OCI-LY7 (cell line): ENCODE measurements around the gene FRMD3. TPM values are rescaled to one million over a fixed set of nuclear protein-coding genes. Genes with fewer than 3 reads are reported as not detected.

Experiments
- BruUV-seq: library from RNA; stranded (reverse); fragments of 400-500 nt; replicated peaks from 2 replicates; lab custom pipeline; 2021; lab: Mats Ljungman, UMichigan
- CTCF ChIA-PET: fragments of 300-600 bp; sonication (Branson Sonifier 250); formaldehyde crosslinking; loops from one replicate; lab custom pipeline; 2022; ENCODE audit warnings: antibody characterized with exemption; ENCODE audit not compliant: unreplicated experiment; lab: Charles Lee
- POLR2A ChIA-PET: fragments of 300-600 bp; sonication (Branson Sonifier 250); formaldehyde crosslinking; loops from one replicate; lab custom pipeline; 2022; ENCODE audit warnings: antibody characterized with exemption; lab: Charles Lee
- DNase-seq: peaks from one replicate; pipeline ENCODE4 v3.0.0-alpha.2; 2015; ENCODE audit warnings: low spot score
- H2AFZ ChIP-seq: fragments of 200-600 bp; sonication (generic), shearing (Covaris generic); 2 replicates; pipeline ENCODE4 v1.6.1; 2014; ENCODE audit warnings: mild to moderate bottlenecking, antibody characterized with exemption, low read length, moderate library complexity
- H3K27ac ChIP-seq: fragments of 200-600 bp; sonication (generic); 2 replicates; pipeline ENCODE4 v1.5.1; 2014; ENCODE audit warnings: mixed run types, low read depth, mild to moderate bottlenecking, moderate library complexity, low read length, inconsistent platforms; ENCODE audit not compliant: poor library complexity, severe bottlenecking
- H3K36me3 ChIP-seq: fragments of 200-600 bp; sonication (generic); 2 replicates; pipeline ENCODE4 v1.6.1; 2014; ENCODE audit warnings: mild to moderate bottlenecking, antibody characterized with exemption, low read length, moderate library complexity, mixed read lengths; ENCODE audit not compliant: insufficient read depth
- H3K4me1 ChIP-seq: fragments of 200-600 bp; sonication (generic); 2 replicates; pipeline ENCODE4 v1.5.1; 2014; ENCODE audit warnings: mild to moderate bottlenecking, low read length; ENCODE audit not compliant: insufficient read depth, poor library complexity, severe bottlenecking
- H3K4me2 ChIP-seq: fragments of 200-600 bp; sonication (generic); 2 replicates; pipeline ENCODE4 v1.6.1; 2014; ENCODE audit warnings: mild to moderate bottlenecking, low read length
- H3K4me3 ChIP-seq: fragments of 200-600 bp; sonication (generic); 2 replicates; pipeline ENCODE4 v1.5.1; 2014; ENCODE audit warnings: mild to moderate bottlenecking, low read depth, low read length; ENCODE audit not compliant: poor library complexity, severe bottlenecking
- H3K79me2 ChIP-seq: fragments of 200-600 bp; sonication (generic); 2 replicates; pipeline ENCODE4 v1.6.1; 2016; ENCODE audit warnings: low read depth, mild to moderate bottlenecking, low read length, moderate library complexity, mixed read lengths; ENCODE audit not compliant: insufficient read depth
- H3K9me2 ChIP-seq: fragments of 200-600 bp; sonication (generic); 2 replicates; pipeline ENCODE4 v1.6.1; 2016; ENCODE audit warnings: mild to moderate bottlenecking, low read length, mixed read lengths; ENCODE audit not compliant: insufficient read depth
- H3K9me3 ChIP-seq: fragments of 200-600 bp; sonication (generic); 2 replicates; pipeline ENCODE4 v1.6.1; 2014; ENCODE audit warnings: mild to moderate bottlenecking, mixed run types, low read length, mixed read lengths
- H4K20me1 ChIP-seq: fragments of 200-600 bp; sonication (generic); 2 replicates; pipeline ENCODE4 v1.6.1; 2014; ENCODE audit warnings: mild to moderate bottlenecking, antibody characterized with exemption, low read length, moderate library complexity, mixed read lengths; ENCODE audit not compliant: insufficient read depth
- EZH2phosphoT487 ChIP-seq: fragments of 200-600 bp; sonication (generic); IDR thresholded peaks from 2 replicates; pipeline ENCODE4 v1.6.1; 2018; ENCODE audit warnings: low read depth, borderline replicate concordance, mild to moderate bottlenecking, mixed run types, antibody characterized with exemption, low read length, moderate library complexity, mixed read lengths
- intact Hi-C: fragments of 100-400 bp; cut with micrococcal nuclease; formaldehyde crosslinking; loops from one replicate; pipeline ENCODE4 v1.10.0; 2022; ENCODE audit not compliant: unreplicated experiment
- total RNA-seq, 2 experiments: library from RNA; depleted of rRNA in 1 of 2; stranded (reverse); fragments of >200 nt in 1 of 2; shearing (Covaris generic) in 1 of 2; gene quantifications; 2 replicates each; pipeline ENCODE4 v1.2.3, GENCODE V29; 2014 to 2022
- TF ChIP-seq, protein P1 (sequence below): fragments of 200-600 bp; sonication (generic); conservative IDR thresholded peaks from 2 replicates; pipeline ENCODE4 v1.5.1; 2014; ENCODE audit warnings: mild to moderate bottlenecking, antibody characterized with exemption, low read length, moderate library complexity, mixed read lengths

FRMD3 gene
- total RNA-seq, 2 experiments from 2014 or later, result 0.48 to 1.4 TPM

DNA sequence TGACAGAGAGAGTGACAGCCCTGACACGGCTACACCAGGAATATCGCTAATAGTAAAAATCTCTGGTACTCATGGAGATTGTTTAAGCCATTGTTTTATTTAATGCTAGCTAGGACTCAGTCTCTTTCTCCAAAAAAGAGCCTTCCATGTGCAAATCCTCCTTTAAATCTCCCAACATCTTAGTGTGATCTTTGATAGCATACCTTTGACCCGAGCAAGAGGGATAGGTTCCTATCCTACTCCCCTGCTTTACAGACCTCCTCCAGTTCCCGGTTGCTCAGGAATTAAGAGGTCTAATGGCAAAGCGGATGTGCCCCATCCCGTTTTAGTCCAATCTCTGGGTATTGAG is 663 bp upstream of the FRMD3 start:
- Histone ChIP-seq H3K9me3 (no peaks in the 10 kb centered on the region), H3K4me2 (no peak overlapping the region), H3K27ac (no peak overlapping the region), H3K9me2 (no peaks in the 10 kb centered on the region), H4K20me1 (no peaks in the 10 kb centered on the region), H3K4me3 (no peak overlapping the region), H3K4me1 (no peaks in the 10 kb centered on the region), H3K79me2 (no peaks in the 10 kb centered on the region), H2AFZ (no peak overlapping the region), H3K36me3 (no peaks in the 10 kb centered on the region)
- CTCF ChIA-PET, result no interaction called here
- intact Hi-C loops, result no loop called here
- POLR2A ChIA-PET, result no interaction called here
- TF ChIP-seq, protein P1, sequence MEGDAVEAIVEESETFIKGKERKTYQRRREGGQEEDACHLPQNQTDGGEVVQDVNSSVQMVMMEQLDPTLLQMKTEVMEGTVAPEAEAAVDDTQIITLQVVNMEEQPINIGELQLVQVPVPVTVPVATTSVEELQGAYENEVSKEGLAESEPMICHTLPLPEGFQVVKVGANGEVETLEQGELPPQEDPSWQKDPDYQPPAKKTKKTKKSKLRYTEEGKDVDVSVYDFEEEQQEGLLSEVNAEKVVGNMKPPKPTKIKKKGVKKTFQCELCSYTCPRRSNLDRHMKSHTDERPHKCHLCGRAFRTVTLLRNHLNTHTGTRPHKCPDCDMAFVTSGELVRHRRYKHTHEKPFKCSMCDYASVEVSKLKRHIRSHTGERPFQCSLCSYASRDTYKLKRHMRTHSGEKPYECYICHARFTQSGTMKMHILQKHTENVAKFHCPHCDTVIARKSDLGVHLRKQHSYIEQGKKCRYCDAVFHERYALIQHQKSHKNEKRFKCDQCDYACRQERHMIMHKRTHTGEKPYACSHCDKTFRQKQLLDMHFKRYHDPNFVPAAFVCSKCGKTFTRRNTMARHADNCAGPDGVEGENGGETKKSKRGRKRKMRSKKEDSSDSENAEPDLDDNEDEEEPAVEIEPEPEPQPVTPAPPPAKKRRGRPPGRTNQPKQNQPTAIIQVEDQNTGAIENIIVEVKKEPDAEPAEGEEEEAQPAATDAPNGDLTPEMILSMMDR, result no peak
- TF ChIP-seq EZH2phosphoT487, result no peak
- BruUV-seq, result no TSS peak
- DNase-seq, result no peak

DNA sequence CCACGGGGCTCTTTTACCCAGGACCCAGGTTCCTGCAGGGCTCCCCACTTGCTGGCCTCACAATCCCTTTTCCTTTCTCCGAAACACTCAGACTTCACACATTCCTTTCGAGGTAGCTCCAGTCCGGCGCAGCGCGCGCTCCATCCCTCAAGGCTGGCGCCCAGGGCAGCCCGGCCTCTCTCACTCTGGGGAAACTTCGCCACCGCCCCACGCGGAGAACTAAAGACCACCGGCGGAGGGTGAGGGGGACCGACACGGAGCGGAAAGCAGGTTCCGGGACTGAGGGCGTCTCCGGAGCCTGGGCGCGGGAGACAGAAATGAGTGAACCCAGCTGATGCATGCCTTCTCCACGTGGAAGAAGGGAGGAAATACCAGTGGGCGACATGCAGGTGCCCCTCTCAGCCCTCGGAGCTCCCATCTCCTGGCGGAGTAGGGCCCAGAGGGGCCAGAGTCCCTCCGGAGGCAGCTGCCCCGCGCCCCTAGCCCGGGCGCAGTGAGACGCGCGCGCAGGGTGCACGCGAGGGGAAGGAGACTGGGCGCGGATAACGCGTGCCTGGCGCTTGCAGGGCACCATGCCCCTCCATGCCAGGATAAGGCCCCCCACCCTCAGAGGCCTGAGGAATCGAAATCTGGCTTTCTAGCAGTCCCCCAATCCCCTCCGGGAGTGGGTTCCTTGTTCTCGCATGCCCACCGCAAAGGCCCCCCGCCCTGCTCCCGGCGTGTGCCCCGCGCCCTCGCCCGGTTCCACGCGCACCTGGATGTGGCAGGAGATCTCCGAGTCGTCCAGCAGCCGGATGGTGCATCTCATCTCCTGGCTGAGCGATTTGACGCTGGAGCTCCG is 650 bp downstream of the FRMD3 start:
- H4K20me1 ChIP-seq, result no peaks in the 10 kb centered on the region
- CTCF ChIA-PET, result no interaction called here
- POLR2A ChIA-PET, result interaction anchor here (0.6 kb wide), 2 partner anchors 588 to 1369 kb away, joined by 3 to 5 read pairs; no protein-coding TSS in a partner anchor
- no peaks in the 10 kb centered on the region for H3K79me2 ChIP-seq
- H3K4me1 ChIP-seq, result no peaks in the 10 kb centered on the region
- no peak for DNase-seq
- no peak overlapping the region for H3K27ac ChIP-seq
- no peak overlapping the region for H3K4me2 ChIP-seq
- no peak for TF ChIP-seq EZH2phosphoT487
- TF ChIP-seq, protein P1, result no peak
- H3K36me3 ChIP-seq, result no peaks in the 10 kb centered on the region
- intact Hi-C loops, result no loop called here
- H3K9me3 ChIP-seq, result no peaks in the 10 kb centered on the region
- BruUV-seq, result no TSS peak
- H3K4me3 ChIP-seq, result no peak overlapping the region
- H3K9me2 ChIP-seq, result no peaks in the 10 kb centered on the region
- no peak overlapping the region for H2AFZ ChIP-seq

DNA sequence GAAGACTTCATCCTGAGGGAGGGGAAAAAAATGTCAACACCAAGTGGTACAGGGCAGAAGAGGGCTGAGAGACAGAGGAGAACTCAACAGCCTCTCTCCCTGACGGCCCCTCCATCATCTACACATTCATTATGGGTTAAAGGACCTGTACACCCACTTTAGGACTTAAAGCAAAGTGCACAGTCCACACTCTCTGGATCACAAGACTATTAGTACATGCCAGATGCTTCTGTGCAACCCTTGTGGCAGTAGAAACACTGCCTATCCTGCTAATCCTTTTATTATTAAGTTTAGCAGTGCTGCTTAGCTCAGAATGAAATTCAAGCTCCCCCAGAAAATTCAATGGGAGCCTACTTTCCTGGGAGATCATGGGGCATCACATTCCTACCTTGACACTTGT is 1.9 kb downstream of the FRMD3 start:
- DNase-seq, result no peak
- Histone ChIP-seq H3K9me3 (no peaks in the 10 kb centered on the region), H3K4me3 (no peak overlapping the region), H3K4me1 (no peaks in the 10 kb centered on the region), H3K27ac (no peak overlapping the region), H3K9me2 (no peaks in the 10 kb centered on the region), H2AFZ (no peak overlapping the region), H4K20me1 (no peaks in the 10 kb centered on the region), H3K79me2 (no peaks in the 10 kb centered on the region), H3K36me3 (no peaks in the 10 kb centered on the region), H3K4me2 (no peak overlapping the region)
- intact Hi-C loops, result no loop called here
- BruUV-seq, result no TSS peak
- POLR2A ChIA-PET, result no interaction called here
- CTCF ChIA-PET, result no interaction called here
- no peak for TF ChIP-seq EZH2phosphoT487
- TF ChIP-seq, protein P1, result no peak
